Activated naive CD8-positive, alpha-beta T cell (primary cell): ENCODE results near the gene ESYT2.

ENCODE experiments used
- H3K27ac Mint-ChIP-seq: one replicate; pipeline ENCODE4 v1.8.0; 2021; ENCODE audit warnings: mixed read lengths
- H3K27me3 Mint-ChIP-seq: one replicate; pipeline ENCODE4 v1.8.0; 2021; ENCODE audit warnings: mixed read lengths
- H3K36me3 Mint-ChIP-seq: one replicate; pipeline ENCODE4 v1.8.0; 2021; ENCODE audit warnings: mixed read lengths
- H3K4me1 Mint-ChIP-seq: one replicate; pipeline ENCODE4 v1.8.0; 2021; ENCODE audit warnings: low read depth, mixed read lengths
- H3K4me3 Mint-ChIP-seq: one replicate; pipeline ENCODE4 v1.8.0; 2021; ENCODE audit warnings: mild to moderate bottlenecking, mixed read lengths
- H3K9me3 Mint-ChIP-seq: one replicate; pipeline ENCODE4 v1.8.0; 2021; ENCODE audit warnings: low read depth, mixed read lengths

ESYT2 gene

DNA sequence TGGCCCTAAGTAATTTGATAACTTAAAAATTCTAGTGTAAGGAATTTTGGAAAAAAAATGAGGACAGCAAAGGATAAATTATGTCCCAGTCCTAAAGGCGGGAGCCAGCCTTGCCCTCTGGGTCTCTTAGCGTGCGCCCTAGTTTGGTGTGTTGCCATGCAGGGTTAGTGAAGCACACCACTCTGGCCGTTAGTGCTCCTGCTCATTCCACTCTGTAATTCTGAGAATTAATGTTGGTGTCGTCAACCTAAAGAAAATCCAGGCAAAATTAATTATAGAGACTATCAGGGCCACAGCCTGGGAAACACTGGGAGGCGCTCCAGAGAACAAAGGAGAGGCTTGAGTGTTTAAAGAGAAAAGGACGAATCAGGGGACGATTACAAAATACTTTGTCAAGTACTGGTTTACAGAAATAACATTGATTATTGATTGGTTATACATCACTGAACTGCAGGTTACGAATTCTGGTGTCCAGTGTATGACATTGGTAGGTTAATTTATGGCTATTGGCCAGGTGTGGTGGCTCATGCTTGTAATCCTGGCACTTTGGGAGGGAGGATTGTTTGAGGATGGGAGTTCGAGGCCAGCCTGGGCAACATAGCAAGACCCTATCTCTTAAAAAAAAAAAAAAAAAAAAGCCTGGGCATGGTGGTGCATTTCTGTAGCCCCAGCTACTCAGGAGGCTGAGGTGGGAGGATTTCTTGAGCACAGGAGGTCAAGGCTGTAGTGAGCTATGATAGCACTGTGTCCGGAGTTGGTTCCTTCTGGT lies 32.8 kb upstream of the ESYT2 start:
- no peaks in the 10 kb centered on the region for H3K36me3 Mint-ChIP-seq
- H3K9me3 Mint-ChIP-seq = no peaks in the 10 kb centered on the region
- peak overlapping the region; percentile 2 for H3K27ac Mint-ChIP-seq
- no peaks in the 10 kb centered on the region for H3K27me3 Mint-ChIP-seq
- H3K4me3 Mint-ChIP-seq = peak overlapping the region; percentile 35
- H3K4me1 Mint-ChIP-seq = peaks cover 53% of the 10 kb centered on the region

DNA sequence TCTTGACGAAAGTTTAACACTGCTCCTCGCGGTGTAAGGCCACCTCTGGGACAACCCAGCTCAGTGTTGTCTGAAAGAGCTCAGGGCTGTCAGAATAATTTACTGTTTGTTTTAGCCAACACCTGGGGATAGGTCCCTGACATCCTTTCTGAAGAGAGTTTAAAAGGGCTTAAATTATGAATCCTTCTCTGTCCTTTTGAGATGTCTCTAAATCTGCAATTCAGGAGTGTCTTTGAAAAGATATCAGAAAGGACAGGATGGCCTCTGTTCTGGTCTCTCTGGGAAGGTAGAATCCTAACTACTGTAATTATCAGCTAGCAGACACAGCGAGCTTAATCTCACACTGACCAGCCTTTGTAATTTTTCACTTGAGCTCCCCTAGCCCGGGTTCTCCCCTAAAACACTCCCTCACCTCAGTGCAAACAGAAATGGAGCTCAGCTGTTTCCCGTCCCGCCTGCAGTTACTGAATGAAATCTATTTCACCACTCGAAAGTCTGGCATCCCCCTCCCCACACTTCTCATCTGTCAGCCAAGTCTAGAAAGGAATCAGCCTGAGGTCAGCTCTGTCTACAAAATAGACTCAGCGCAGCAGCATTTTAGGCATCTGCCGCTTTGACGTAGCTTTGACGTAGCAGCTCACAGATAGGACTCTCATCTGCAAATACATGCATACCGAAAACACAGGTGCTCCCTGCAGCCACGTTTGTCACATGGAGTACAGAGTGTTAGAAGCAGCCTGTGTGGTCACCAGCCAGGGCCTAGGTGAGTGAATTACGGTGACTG lies 31.9 kb upstream of the ESYT2 start:
- Mint-ChIP-seq H3K4me3 (no peak overlapping the region), H3K4me1 (peaks cover 54% of the 10 kb centered on the region), H3K27ac (peak overlapping the region; percentile 81)

DNA sequence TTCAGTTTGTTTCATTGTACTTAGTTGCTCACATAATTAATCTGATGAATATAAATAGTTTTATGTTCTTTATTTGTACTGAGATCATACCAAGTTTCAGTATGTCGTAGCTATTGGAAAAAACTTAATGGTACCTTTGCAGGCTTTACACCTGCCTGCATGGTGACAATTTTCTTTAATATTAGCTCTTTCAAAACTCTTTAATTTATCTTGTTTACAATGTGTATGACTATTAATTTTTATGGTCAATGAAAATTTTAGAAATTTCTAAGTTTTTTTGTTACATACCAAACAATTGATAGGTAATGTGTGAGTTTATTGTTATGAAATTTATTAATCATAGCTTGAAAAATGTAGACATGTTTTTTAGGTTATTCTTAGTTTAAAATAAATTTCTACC lies 31.1 kb upstream of the ESYT2 start:
- H3K4me3 Mint-ChIP-seq = no peak overlapping the region
- no peaks in the 10 kb centered on the region for H3K27me3 Mint-ChIP-seq
- no peaks in the 10 kb centered on the region for H3K9me3 Mint-ChIP-seq
- H3K4me1 Mint-ChIP-seq = peaks cover 53% of the 10 kb centered on the region
- no peaks in the 10 kb centered on the region for H3K36me3 Mint-ChIP-seq
- no peak overlapping the region for H3K27ac Mint-ChIP-seq

More for the DNA sequence above, 31.9 kb upstream of the ESYT2 start:
- Mint-ChIP-seq H3K27me3 (no peaks in the 10 kb centered on the region), H3K36me3 (no peaks in the 10 kb centered on the region), H3K9me3 (no peaks in the 10 kb centered on the region)

DNA sequence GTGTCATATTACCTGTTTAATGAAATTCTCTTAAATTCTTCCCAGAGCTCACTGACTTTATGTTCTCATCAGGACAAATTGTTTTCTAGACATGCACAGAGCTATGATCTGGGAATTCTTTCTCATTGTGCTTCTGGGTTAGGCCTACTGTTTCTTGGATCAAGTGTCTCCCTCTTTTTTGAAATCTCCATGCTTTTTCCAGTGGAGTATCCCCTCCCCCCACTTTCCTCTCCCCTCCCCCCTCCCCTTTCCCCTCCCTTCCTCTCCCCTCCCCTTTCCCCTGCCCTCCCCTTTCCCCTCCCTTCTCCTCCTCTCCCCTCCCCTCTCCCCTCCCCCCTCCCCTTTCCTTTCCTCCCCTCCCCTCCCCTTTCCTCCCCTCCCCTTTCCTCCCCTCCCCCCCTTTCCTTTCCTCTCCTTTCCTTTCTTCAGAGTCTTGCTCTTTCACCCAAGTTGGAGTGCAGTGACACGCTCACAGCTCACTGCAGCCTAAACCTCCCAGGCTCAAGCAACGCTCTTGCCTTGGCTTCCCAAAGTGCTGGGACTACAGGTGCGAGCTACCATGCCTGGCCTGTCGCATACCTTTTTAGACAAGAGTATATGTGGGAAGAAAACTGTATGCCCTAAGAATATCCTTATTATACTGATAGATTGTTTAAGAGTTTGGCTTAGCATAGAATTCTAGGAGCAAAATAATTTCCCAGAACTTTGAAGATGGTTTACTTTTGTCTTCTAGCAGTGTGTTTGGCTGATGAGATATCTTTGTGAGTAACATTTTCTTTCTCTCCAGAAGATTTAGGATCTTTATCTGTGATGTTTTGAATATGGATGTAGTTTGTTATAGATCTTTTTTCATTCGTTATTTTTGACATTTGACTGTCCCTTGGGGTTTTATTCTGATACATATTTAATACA lies 29.5 kb upstream of the ESYT2 start:
- Mint-ChIP-seq H3K9me3 (no peaks in the 10 kb centered on the region), H3K27me3 (no peaks in the 10 kb centered on the region), H3K4me1 (peaks cover 41% of the 10 kb centered on the region), H3K27ac (peak overlapping the region; percentile 73), H3K36me3 (no peaks in the 10 kb centered on the region), H3K4me3 (peak overlapping the region; percentile 69)

DNA sequence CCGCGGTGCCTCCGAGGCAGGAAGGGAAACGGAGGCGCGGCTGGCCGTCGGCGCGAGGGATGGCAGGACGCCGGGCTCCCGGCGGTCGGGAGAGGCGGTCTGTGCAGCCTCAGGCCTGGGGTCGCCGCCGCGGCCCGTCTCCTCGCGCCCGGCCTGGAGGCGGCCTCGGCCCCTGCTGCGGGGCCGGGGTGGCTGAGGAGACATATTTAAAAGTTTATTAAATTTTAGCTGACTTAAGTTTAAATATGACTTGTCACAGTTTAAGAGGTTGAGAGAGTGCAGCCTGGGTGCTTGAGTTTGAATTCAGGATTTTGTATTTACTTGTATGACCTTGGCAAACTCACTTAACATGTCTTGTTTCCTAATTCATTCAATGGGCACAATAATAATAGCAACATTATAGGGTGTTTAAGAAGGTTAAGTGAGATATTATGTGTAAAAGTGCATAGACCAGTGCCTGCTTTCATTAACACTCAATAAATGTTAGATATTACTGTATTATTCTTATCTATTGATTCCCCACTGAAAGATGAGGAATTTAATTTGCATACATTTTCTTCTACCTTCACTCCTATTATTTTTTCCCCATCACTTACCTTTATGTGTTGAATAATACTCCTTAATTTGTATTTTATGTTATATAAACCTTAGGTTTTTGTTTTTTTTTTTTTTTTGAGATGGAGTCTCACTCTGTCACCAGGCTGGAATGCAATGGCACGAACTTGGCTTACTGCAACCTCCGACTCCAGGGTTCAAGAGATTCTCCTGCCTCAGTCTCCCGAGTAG lies 27.8 kb upstream of the ESYT2 start:
- Mint-ChIP-seq H3K4me1 (peaks cover 32% of the 10 kb centered on the region), H3K27me3 (no peaks in the 10 kb centered on the region), H3K9me3 (no peaks in the 10 kb centered on the region), H3K36me3 (no peaks in the 10 kb centered on the region), H3K27ac (peak overlapping the region; percentile 58), H3K4me3 (peak overlapping the region; percentile 88)

DNA sequence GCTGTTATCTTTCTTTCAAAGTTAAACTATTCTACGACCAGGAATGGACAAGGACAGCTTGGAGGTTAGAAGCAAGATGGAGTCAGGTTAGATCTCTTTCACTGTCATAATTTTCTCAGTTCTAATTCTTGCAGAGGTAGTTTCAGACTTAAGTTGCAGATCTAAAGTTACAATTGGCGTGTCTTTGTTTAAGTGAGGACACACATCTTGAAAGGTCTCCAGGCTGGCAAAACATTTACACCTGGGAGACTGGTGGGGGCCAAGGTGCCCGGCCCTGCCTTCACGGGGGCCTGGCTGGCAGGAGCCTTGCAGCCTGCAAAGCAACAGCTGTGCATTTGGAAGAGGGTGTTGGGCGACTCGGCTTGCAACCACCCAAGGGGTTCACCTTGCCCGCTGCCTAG lies 25.4 kb upstream of the ESYT2 start:
- Mint-ChIP-seq H3K4me1 (peaks cover 22% of the 10 kb centered on the region), H3K27me3 (no peaks in the 10 kb centered on the region), H3K4me3 (peak overlapping the region; percentile 71), H3K9me3 (no peaks in the 10 kb centered on the region), H3K27ac (no peak overlapping the region), H3K36me3 (no peaks in the 10 kb centered on the region)

DNA sequence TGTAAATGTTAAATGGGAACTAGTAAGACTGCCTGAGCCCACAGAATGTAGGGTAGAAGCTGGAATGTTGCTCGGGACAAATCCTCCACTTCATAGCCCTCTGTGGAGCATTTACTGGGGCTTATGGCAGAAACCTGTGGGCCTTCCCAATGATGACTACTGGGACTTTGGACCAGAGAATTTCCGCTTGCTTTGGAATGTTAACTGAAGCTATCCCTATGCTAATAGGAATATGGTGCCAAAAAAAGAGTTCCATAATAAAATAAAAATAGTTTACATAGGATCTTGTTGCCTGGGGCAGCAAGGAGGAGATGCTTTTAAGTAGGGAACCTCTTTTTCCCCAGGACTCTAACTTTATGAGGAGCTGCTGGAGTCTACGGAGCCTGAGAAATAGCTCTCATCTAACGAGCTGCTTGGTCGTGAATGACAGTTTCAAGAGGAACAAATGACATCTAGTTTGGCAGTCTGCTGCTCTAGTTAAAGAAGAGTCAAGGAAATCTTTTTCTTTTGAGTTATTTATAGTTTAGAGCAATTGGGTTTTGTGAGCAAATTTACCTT lies 21.3 kb upstream of the ESYT2 start:
- peaks cover 27% of the 10 kb centered on the region for H3K4me1 Mint-ChIP-seq
- no peaks in the 10 kb centered on the region for H3K36me3 Mint-ChIP-seq
- H3K9me3 Mint-ChIP-seq = no peaks in the 10 kb centered on the region
- no peaks in the 10 kb centered on the region for H3K27me3 Mint-ChIP-seq
- H3K4me3 Mint-ChIP-seq = no peak overlapping the region
- no peak overlapping the region for H3K27ac Mint-ChIP-seq

DNA sequence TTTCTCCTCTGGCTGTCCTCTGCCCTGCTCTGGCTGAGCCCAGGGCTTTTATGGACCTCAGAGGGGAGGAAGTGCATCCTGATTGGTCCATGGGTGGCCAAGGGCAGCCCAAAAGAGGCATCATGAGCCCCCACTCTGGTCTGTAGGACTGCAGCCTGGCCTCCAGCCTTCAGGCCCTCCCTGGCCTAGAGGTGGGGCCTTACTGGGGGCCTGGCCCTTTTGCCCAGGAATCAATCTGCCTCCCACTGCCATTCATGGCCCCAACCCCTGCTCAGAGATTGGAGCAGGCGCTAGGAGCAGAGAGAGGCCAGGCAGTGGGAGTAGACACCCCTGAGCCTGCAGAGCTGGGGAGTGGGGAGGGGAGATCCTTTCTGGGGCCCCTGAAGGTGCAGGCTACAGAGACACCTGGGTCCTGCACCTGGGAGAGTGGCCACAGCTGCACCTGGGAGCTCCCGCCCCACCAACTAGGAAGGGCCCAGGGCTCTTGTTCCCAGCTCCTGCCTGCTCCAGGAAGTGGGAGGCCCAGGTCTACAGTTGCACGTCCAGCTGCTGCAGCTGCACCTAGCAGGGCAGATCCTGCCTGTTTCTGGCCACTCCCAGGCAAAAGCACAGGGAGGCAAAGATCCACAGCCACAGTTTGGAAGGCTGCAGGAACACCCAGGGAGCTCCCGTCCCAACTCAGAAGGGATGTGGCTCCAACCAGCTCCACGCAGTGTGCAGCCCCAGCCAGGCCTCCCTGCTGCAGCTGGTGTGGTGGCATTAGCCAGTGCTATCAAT lies 20.6 kb upstream of the ESYT2 start:
- no peaks in the 10 kb centered on the region for H3K9me3 Mint-ChIP-seq
- H3K27ac Mint-ChIP-seq = no peak overlapping the region
- H3K27me3 Mint-ChIP-seq = no peaks in the 10 kb centered on the region
- peaks cover 26% of the 10 kb centered on the region for H3K4me1 Mint-ChIP-seq
- no peaks in the 10 kb centered on the region for H3K36me3 Mint-ChIP-seq
- no peak overlapping the region for H3K4me3 Mint-ChIP-seq

DNA sequence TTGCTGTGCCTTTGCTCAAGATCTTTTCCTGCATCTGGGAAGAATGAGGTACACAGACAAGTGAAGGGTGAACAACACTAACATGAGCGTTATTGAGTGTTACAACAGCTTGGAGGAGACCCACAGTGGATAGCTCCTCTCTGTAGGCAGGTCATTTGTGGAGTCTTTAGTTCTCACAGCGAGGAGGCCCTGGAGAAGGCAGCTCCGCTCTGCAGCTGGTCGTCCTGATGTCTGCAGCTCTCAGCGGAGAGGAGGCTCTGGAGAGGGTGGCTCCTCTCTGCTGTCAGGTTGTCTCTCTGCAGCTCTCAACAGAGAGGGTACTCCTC lies 20.1 kb upstream of the ESYT2 start:
- no peak overlapping the region for H3K4me3 Mint-ChIP-seq
- H3K4me1 Mint-ChIP-seq = peaks cover 26% of the 10 kb centered on the region
- H3K27me3 Mint-ChIP-seq = no peaks in the 10 kb centered on the region
- H3K36me3 Mint-ChIP-seq = no peaks in the 10 kb centered on the region
- H3K9me3 Mint-ChIP-seq = no peaks in the 10 kb centered on the region
- peak overlapping the region; percentile 25 for H3K27ac Mint-ChIP-seq

DNA sequence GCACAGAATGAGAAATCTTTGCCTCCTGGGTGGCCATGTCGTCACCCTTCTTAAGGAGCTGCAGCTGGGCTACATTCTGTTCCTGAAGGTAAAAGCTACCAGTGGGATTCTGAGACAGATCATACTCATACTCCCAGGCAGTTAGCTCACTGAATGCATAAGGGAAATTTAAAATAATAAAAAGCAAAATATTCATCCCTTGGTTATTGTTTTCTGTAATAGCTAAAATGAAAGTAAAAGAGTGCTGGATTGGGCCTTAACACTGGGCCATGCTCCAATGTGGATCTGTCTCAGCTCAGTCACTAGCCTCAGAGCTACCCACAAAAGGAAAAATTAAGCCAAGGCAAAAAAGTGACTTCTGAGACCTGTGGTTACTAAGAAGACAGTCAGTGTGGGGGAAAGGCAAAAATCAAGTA lies 18.1 kb upstream of the ESYT2 start:
- H3K36me3 Mint-ChIP-seq = no peaks in the 10 kb centered on the region
- H3K27me3 Mint-ChIP-seq = no peaks in the 10 kb centered on the region
- peaks cover 30% of the 10 kb centered on the region for H3K4me1 Mint-ChIP-seq
- H3K9me3 Mint-ChIP-seq = no peaks in the 10 kb centered on the region
- H3K4me3 Mint-ChIP-seq = peak overlapping the region; percentile 83
- peak overlapping the region; percentile 98 for H3K27ac Mint-ChIP-seq

DNA sequence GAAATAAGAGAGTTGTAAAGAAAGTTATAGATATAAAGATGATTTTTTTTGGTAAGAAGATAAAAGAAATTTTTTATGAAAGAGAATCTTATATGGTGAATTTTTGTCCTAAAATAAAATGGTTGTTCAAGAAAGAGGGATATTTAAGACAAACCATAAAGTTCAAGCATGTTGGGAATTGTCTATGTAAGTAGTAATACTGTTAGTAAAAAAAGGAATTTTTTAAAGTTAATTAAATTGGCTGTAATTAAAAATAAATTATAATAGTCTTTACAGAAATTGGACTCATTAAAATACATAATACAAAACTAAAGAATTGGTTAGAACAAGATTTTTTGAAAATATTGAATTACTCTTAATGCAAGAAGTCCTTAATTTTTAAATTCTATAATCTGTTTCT lies 17.0 kb upstream of the ESYT2 start:
- H3K4me1 Mint-ChIP-seq = peaks cover 33% of the 10 kb centered on the region
- H3K36me3 Mint-ChIP-seq = no peaks in the 10 kb centered on the region
- no peaks in the 10 kb centered on the region for H3K9me3 Mint-ChIP-seq
- H3K4me3 Mint-ChIP-seq = no peak overlapping the region
- H3K27ac Mint-ChIP-seq = no peak overlapping the region
- H3K27me3 Mint-ChIP-seq = no peaks in the 10 kb centered on the region

DNA sequence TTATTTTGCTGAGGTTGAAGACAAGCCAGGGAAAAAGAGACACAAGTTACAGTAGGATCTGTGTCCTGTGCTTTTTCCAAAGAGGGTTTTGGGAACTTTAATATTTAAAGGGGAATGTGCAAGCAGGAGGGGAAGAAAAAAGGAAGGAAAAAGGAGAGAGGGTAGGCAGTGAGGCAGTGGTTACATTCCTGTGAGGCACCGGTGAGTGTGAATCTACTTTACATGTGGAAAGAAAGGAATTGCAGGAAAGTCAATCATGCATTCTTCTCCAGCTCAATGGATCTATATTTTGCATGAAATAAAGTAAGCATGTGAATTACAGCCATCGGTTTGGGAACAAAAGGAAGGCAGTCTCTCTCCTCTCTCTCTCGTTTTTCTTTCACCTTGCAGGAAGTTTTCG lies 14.5 kb upstream of the ESYT2 start:
- H3K9me3 Mint-ChIP-seq = no peaks in the 10 kb centered on the region
- H3K4me1 Mint-ChIP-seq = peaks cover 26% of the 10 kb centered on the region
- H3K36me3 Mint-ChIP-seq = no peaks in the 10 kb centered on the region
- H3K4me3 Mint-ChIP-seq = no peak overlapping the region
- H3K27me3 Mint-ChIP-seq = no peaks in the 10 kb centered on the region
- no peak overlapping the region for H3K27ac Mint-ChIP-seq

DNA sequence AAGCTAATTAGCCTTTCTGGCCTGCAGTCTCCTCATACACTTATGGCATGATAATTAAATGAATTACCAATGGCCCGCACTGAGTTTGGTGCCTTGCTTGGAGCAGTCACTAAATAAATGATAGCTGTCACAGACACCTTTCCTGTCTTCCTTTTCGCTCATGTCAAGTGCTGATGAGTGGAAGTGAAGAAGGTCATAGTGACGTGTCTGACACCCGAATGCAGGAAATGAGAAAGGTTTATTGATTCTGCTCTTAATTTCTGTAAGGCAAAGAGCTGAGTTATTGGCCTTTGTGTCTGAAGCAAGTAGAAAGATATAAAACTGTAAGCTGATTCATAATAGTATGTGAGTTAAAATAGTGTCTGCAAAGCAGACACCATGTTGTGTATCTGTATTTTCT lies 13.2 kb upstream of the ESYT2 start:
- Mint-ChIP-seq H3K4me3 (no peak overlapping the region), H3K27me3 (no peaks in the 10 kb centered on the region), H3K27ac (no peak overlapping the region), H3K36me3 (no peaks in the 10 kb centered on the region), H3K9me3 (no peaks in the 10 kb centered on the region), H3K4me1 (peaks cover 15% of the 10 kb centered on the region)
